ENCODE data around the gene LAP3.

DNA sequence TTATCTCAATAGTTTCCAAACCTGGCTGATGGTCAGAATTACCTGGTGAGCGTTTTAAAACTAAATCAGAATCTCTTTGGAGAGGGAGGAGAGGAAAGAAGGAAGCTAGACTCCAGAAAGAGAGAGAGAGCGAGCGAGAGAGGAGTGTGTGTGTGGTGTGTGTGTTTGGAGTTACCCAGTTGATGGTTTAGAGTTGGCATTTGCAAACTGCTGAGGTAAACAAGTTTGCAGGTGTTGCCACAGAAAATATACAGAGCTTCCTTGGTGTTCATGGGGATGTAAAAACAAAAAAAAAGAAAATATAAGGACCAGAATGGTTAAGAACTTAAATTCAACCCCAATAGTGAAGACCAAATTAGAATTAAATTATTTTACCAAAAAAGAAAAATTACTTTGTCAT is 26.4 kb upstream of the LAP3 start:
- TF ChIP-seq GATA2 (IDR thresholded peaks at IDR 0.05; ENCODE audit: low read depth, low read length) (no peak), GATA3 (IDR thresholded peaks at IDR 0.05; ENCODE audit: low read depth, low read length) (no peak)
